Measurements from ENCODE around the gene CFAP57. TPM values are rescaled to one million over a fixed set of nuclear protein-coding genes. Genes with fewer than 3 reads are reported as not detected.

Gene CFAP57
- total and polyA plus RNA-seq, 8 donors = 0.73 to 5.8 (median 3.5) TPM

DNA sequence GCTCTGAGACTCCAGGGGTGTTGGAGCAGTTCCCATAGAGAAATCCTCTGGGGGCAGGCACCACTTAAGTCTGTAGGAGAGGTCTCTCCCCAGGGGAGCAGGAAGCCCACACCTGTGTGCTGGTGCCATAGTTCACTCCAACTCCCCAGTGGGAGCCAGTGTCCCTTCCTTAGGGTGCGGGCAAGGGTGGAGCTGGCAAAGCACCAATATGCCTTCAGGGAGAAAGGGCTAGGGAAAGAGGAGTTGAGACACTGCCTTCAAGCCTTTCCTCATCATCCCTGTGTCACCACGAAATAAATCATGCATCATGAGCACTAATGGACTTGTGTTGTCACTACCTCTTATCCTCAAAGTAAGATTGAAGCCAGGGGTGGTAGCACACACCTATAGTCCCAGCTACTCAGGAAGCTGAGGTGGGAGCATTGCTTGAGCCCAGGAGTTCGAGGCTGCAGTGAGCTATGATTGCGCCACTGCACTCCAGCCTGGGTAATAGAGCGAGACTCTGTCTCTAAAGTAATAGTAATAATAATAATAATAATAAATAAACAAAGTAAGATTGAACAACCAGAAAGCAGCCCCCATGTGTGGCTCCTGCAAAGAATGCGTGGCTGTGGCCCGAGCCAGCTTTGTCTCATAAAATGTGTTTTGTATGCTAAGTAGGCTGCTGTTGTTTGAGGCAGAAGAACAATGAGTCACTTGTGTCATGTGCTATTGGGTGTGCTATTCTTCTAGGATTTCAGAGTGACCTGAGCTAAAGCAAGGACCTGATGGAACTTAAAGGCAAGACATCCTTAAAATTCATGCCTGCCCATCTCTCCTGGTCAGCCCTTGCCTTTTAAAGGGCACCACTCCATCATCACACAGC, 122.0 kb downstream of the CFAP57 start:
- intact Hi-C loops (cut with DNase I) = no loop called here
- Histone ChIP-seq H3K4me3 (no peak overlapping the region), H3K4me1 (peaks cover 8 to 13% of the 10 kb centered on the region in 2 donors), H3K27me3 (no peaks in the 10 kb centered on the region), H3K36me3 (no peaks in the 10 kb centered on the region), H3K9me3 (no peaks in the 10 kb centered on the region), H3K27ac (peak overlapping the region; percentile 45 to 53)
- ATAC-seq (peak; percentile 44), DNase-seq (peak in 1 of 4 donors; percentile 20)
- TF ChIP-seq CTCF (IDR thresholded peaks at IDR 0.05) = no peak

- H3K4me1 ChIP-seq = peaks cover 8 to 13% of the 10 kb centered on the region in 2 donors
- ATAC-seq = no peak
- DNase-seq = peak in 1 of 4 donors; percentile 20
- no peak overlapping the region for H3K4me3 ChIP-seq
- no peak for TF ChIP-seq CTCF (IDR thresholded peaks at IDR 0.05)
- intact Hi-C loops (cut with DNase I) = no loop called here
- H3K9me3 ChIP-seq = no peaks in the 10 kb centered on the region
- peak overlapping the region; percentile 45 to 53 for H3K27ac ChIP-seq
- H3K36me3 ChIP-seq = no peaks in the 10 kb centered on the region
- no peaks in the 10 kb centered on the region for H3K27me3 ChIP-seq
These were observed 122.6 kb downstream of the CFAP57 start for GRCh38 chr1:43294761-43295160.

- H3K4me1 ChIP-seq = peaks cover 8 to 13% of the 10 kb centered on the region in 2 donors
- H3K27ac ChIP-seq = peak overlapping the region; percentile 16 to 38
- no peaks in the 10 kb centered on the region for H3K9me3 ChIP-seq
- H3K4me3 ChIP-seq = no peak overlapping the region
- no peak for DNase-seq
- no peak for ATAC-seq
- H3K27me3 ChIP-seq = no peaks in the 10 kb centered on the region
- no peaks in the 10 kb centered on the region for H3K36me3 ChIP-seq
- TF ChIP-seq CTCF (IDR thresholded peaks at IDR 0.05) = no peak
- intact Hi-C loops (cut with DNase I) = no loop called here
These were observed 124.1 kb downstream of the CFAP57 start for GRCh38 chr1:43296207-43296606.

DNA sequence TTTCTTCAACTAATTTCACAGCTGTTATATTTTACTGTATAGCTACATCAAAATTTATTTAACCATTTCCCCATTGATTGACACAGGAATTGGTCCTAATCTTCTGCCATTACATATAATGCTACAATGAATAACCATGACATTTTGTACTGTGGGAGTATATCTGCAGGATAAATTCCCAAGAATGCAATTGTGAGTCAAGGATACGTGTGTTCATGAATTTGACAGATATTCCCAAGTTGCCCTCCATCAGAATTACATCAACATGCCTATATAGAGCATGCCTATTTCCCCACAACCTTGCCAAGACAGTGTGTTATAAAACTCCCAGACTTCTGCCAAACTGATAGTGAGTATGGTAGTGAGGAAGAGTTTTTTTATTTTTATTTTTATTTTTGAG, 125.9 kb downstream of the CFAP57 start:
- Histone ChIP-seq H3K27ac (no peak overlapping the region), H3K36me3 (no peaks in the 10 kb centered on the region), H3K4me3 (no peak overlapping the region), H3K27me3 (no peaks in the 10 kb centered on the region), H3K9me3 (no peaks in the 10 kb centered on the region), H3K4me1 (peaks cover 8 to 13% of the 10 kb centered on the region in 2 donors)
- DNase-seq = no peak
- intact Hi-C loops (cut with DNase I) = no loop called here
- no peak for TF ChIP-seq CTCF (IDR thresholded peaks at IDR 0.05)
- ATAC-seq = no peak

DNA sequence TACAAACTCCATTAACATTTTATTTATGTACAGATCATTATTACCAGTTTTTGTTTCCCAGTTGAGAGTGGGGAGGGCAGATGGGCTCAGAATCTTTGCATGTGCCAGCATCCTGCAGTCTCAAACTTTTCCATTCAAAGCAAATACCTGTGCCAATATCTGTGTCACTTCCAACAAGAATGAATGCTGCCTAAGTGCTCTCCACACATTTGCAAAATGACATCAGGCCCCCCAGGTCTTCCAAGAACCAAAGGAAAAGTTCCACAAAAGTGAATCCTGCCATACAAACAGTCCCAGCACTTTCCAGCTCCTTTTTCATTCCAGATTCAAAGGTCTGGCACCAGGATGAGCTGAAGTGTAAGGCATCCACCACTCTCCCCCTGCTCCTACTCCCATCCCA, 127.0 kb downstream of the CFAP57 start:
- TF ChIP-seq CTCF (IDR thresholded peaks at IDR 0.05) = no peak
- no peak overlapping the region for H3K4me3 ChIP-seq
- H3K36me3 ChIP-seq = no peaks in the 10 kb centered on the region
- no peaks in the 10 kb centered on the region for H3K9me3 ChIP-seq
- peaks cover 12 to 18% of the 10 kb centered on the region in 2 donors for H3K4me1 ChIP-seq
- no peak for ATAC-seq
- intact Hi-C loops (cut with DNase I) = no loop called here
- no peak for DNase-seq
- H3K27ac ChIP-seq = peak overlapping the region in 1 of 2 donors; percentile 60
- H3K27me3 ChIP-seq = no peaks in the 10 kb centered on the region
